ENCODE results near the gene ARMCX1. TPM values are rescaled to one million over a fixed set of nuclear protein-coding genes. Genes with fewer than 3 reads are reported as not detected.

ARMCX1 gene
- total RNA-seq, 1 experiment from 2014 or later: 22.4 TPM

- Histone ChIP-seq H3K56ac (ENCODE audit: insufficient read length, low read depth, low read length) (no peak overlapping the region), H2BK20ac (ENCODE audit: low read depth, low read length, poor library complexity, severe bottlenecking) (no peak overlapping the region), H3K4me1 (ENCODE audit: insufficient read depth, low read length) (no peaks in the 10 kb centered on the region), H4K8ac (replicated peaks; ENCODE audit: insufficient read length, low read depth, low read length) (no peak overlapping the region), H3K9ac (ENCODE audit: extremely low read depth, insufficient read length, low read length) (peak overlapping the region; percentile 67), H3K4ac (ENCODE audit: low read depth, low read length) (no peak overlapping the region), H3K79me2 (ENCODE audit: insufficient read depth, low read length) (no peaks in the 10 kb centered on the region), H3K23ac (ENCODE audit: insufficient read length, low read depth, low read length) (no peak overlapping the region), H3K27ac (ENCODE audit: insufficient read length, low read depth, low read length) (no peak overlapping the region), H2AFZ (ENCODE audit: low read length) (no peak overlapping the region), H3K23me2 (ENCODE audit: insufficient read length, low read depth, low read length, poor library complexity, severe bottlenecking) (peaks cover 4% of the 10 kb centered on the region), H4K20me1 (ENCODE audit: control insufficient read depth, insufficient read depth, insufficient read length) (no peaks in the 10 kb centered on the region), H3K18ac (ENCODE audit: insufficient read length, low read depth, low read length) (no peak overlapping the region), H2BK15ac (ENCODE audit: low read depth, low read length) (no peak overlapping the region), H3K27me3 (ENCODE audit: insufficient read depth, low read length) (no peaks in the 10 kb centered on the region), H3K9me3 (ENCODE audit: control insufficient read depth, low read depth, low read length) (peaks cover 19% of the 10 kb centered on the region), H2BK12ac (ENCODE audit: insufficient read length, low read depth, low read length) (no peak overlapping the region), H3K14ac (ENCODE audit: insufficient read depth, low read length) (peak overlapping the region; percentile 6; the same call in 1 of the 2 replicates), H4K5ac (ENCODE audit: insufficient read length, low read depth, low read length) (no peak overlapping the region), H2BK120ac (ENCODE audit: low read depth, low read length, poor library complexity, severe bottlenecking) (no peak overlapping the region), H2BK5ac (ENCODE audit: insufficient read length, low read length) (no peak overlapping the region), H2AK5ac (ENCODE audit: insufficient read length, low read length) (no peak overlapping the region), H4K91ac (ENCODE audit: insufficient read length, low read depth, low read length) (no peak overlapping the region), H3T11ph (ENCODE audit: low read length) (no peak overlapping the region), H3K79me1 (ENCODE audit: insufficient read depth, low read depth, low read length, poor library complexity, severe bottlenecking) (no peaks in the 10 kb centered on the region), H3K4me2 (ENCODE audit: insufficient read depth, insufficient read length, low read length) (peak overlapping the region; percentile 59)
- peaks cover 8 to 21% of the 10 kb centered on the region in 2 experiments; a peak in 3 of 4 replicates for H3K4me1 Mint-ChIP-seq
- WGBS (ENCODE audit: extremely low coverage, insufficient read length, low lambda C conversion rate): no CpG with 5 or more reads among the region's 26 CpGs
- peak overlapping the region; percentile 0 to 85 (median 61); a peak in 5 of 7 replicates for H3K27ac Mint-ChIP-seq
- TF ChIP-seq, protein P1, sequence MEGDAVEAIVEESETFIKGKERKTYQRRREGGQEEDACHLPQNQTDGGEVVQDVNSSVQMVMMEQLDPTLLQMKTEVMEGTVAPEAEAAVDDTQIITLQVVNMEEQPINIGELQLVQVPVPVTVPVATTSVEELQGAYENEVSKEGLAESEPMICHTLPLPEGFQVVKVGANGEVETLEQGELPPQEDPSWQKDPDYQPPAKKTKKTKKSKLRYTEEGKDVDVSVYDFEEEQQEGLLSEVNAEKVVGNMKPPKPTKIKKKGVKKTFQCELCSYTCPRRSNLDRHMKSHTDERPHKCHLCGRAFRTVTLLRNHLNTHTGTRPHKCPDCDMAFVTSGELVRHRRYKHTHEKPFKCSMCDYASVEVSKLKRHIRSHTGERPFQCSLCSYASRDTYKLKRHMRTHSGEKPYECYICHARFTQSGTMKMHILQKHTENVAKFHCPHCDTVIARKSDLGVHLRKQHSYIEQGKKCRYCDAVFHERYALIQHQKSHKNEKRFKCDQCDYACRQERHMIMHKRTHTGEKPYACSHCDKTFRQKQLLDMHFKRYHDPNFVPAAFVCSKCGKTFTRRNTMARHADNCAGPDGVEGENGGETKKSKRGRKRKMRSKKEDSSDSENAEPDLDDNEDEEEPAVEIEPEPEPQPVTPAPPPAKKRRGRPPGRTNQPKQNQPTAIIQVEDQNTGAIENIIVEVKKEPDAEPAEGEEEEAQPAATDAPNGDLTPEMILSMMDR (conservative IDR thresholded peaks at IDR 0.05): no peak
- peaks cover 22 to 35% (median 23%) of the 10 kb centered on the region in 3 experiments for H3K36me3 Mint-ChIP-seq (ENCODE audit: insufficient read depth in 1 of 3, low read depth in 3 of 3)
- H3K4me3 Mint-ChIP-seq: peak overlapping the region; percentile 79 to 87
- DNase-seq: peak; percentile 41
- peaks cover 59 to 73% of the 10 kb centered on the region in 2 experiments for H3K9me3 Mint-ChIP-seq
- H3K27me3 Mint-ChIP-seq (ENCODE audit: low read depth): no peaks in the 10 kb centered on the region
These were observed 518 bp downstream of the ARMCX1 start for GRCh38 chrX:101550751-101551379.
